ENCODE results near the gene ASXL3. TPM values are rescaled to one million over a fixed set of nuclear protein-coding genes. Genes with fewer than 3 reads are reported as not detected.

The ASXL3 gene
- polyA plus RNA-seq, 3 donors, result not detected

GRCh38 chr18:33666915-33667314 lies 88.9 kb downstream of the ASXL3 start:
- WGBS (ENCODE audit: insufficient coverage), result no CpG with 5 or more reads among the region's 2 CpGs

GRCh38 chr18:33669589-33669988 lies 91.6 kb downstream of the ASXL3 start:
- Mint-ChIP-seq H3K4me1 (no peaks in the 10 kb centered on the region), H3K27me3 (ENCODE audit: low read depth in 3 of 3) (peaks cover 0 to 2% (median 0%) of the 10 kb centered on the region in 3 donors), H3K9me3 (peaks cover 0 to 3% (median 0%) of the 10 kb centered on the region in 7 donors), H3K4me3 (no peak overlapping the region), H3K27ac (no peak overlapping the region), H3K36me3 (no peaks in the 10 kb centered on the region)
- no peaks in the 10 kb centered on the region for H3K27me3 ChIP-seq (ENCODE audit: control insufficient read depth in 2 of 2, insufficient read depth in 2 of 2, low read length in 2 of 2)
- no peak overlapping the region for H3K4me3 ChIP-seq (replicated peaks in 1 of 3; ENCODE audit: low read depth in 2 of 3, low read length in 3 of 3)
- H4K20me1 ChIP-seq (ENCODE audit: insufficient read depth, low read length), result no peaks in the 10 kb centered on the region
- no peak for TF ChIP-seq CTCF (IDR thresholded peaks at IDR 0.05)
- no peaks in the 10 kb centered on the region for H3K4me1 ChIP-seq (ENCODE audit: control insufficient read depth in 1 of 2, insufficient read depth in 2 of 2, low read length in 2 of 2)
- no peak for DNase-seq
- H3K9ac ChIP-seq (ENCODE audit: insufficient read depth, low read length, poor library complexity, severe bottlenecking), result no peak overlapping the region
- intact Hi-C loops (cut with micrococcal nuclease), result no loop called here
- H3K36me3 ChIP-seq (replicated peaks in 1 of 2; ENCODE audit: control insufficient read depth in 1 of 2, insufficient read depth in 2 of 2, low read length in 2 of 2), result no peaks in the 10 kb centered on the region
- no peaks in the 10 kb centered on the region for H3K79me2 ChIP-seq (ENCODE audit: insufficient read depth, low read length)
- WGBS (ENCODE audit: insufficient coverage), result 74% methylated on average over 3 of the region's 5 CpGs
- no peak overlapping the region for H3K4me2 ChIP-seq (replicated peaks; ENCODE audit: extremely low read depth, low read length, poor library complexity, severe bottlenecking)
- no peaks in the 10 kb centered on the region for H3K9me3 ChIP-seq (replicated peaks in 1 of 2; ENCODE audit: control insufficient read depth in 1 of 2, insufficient read depth in 1 of 2, low read length in 2 of 2)
- no peak overlapping the region for H3K27ac ChIP-seq (ENCODE audit: low read depth in 1 of 2, low read length in 2 of 2)
- H2AFZ ChIP-seq (ENCODE audit: insufficient read depth, low read depth, low read length, poor library complexity, severe bottlenecking), result no peak overlapping the region

More at GRCh38 chr18:33666915-33667314, 88.9 kb downstream of the ASXL3 start:
- Mint-ChIP-seq H3K4me3 (no peak overlapping the region), H3K27ac (no peak overlapping the region), H3K27me3 (ENCODE audit: low read depth in 3 of 3) (no peaks in the 10 kb centered on the region), H3K9me3 (no peaks in the 10 kb centered on the region), H3K4me1 (no peaks in the 10 kb centered on the region), H3K36me3 (no peaks in the 10 kb centered on the region)
- Histone ChIP-seq H3K9me3 (replicated peaks in 1 of 2; ENCODE audit: control insufficient read depth in 1 of 2, insufficient read depth in 1 of 2, low read length in 2 of 2) (no peaks in the 10 kb centered on the region), H3K4me1 (ENCODE audit: control insufficient read depth in 1 of 2, insufficient read depth in 2 of 2, low read length in 2 of 2) (no peaks in the 10 kb centered on the region), H3K27ac (ENCODE audit: low read depth in 1 of 2, low read length in 2 of 2) (no peak overlapping the region), H3K79me2 (ENCODE audit: insufficient read depth, low read length) (no peaks in the 10 kb centered on the region), H3K4me3 (replicated peaks in 1 of 3; ENCODE audit: low read depth in 2 of 3, low read length in 3 of 3) (no peak overlapping the region), H3K9ac (ENCODE audit: insufficient read depth, low read length, poor library complexity, severe bottlenecking) (no peak overlapping the region), H2AFZ (ENCODE audit: insufficient read depth, low read depth, low read length, poor library complexity, severe bottlenecking) (no peak overlapping the region), H3K4me2 (replicated peaks; ENCODE audit: extremely low read depth, low read length, poor library complexity, severe bottlenecking) (no peak overlapping the region), H4K20me1 (ENCODE audit: insufficient read depth, low read length) (no peaks in the 10 kb centered on the region), H3K27me3 (ENCODE audit: control insufficient read depth in 2 of 2, insufficient read depth in 2 of 2, low read length in 2 of 2) (no peaks in the 10 kb centered on the region), H3K36me3 (replicated peaks in 1 of 2; ENCODE audit: control insufficient read depth in 1 of 2, insufficient read depth in 2 of 2, low read length in 2 of 2) (no peaks in the 10 kb centered on the region)
- intact Hi-C loops (cut with micrococcal nuclease), result no loop called here
- TF ChIP-seq CTCF (IDR thresholded peaks at IDR 0.05), result no peak
- DNase-seq, result no peak
